SJCRH30 (cell line): ENCODE results near the gene ASF1B. TPM values are rescaled to one million over a fixed set of nuclear protein-coding genes. Genes with fewer than 3 reads are reported as not detected.
"Not testable (repeated sequence)": the region's sequence is repeated elsewhere in the genome, so short reads cannot be mapped to it uniquely, and the experiment has no call there.

ENCODE experiments used
- DNase-seq, 2 experiments: peaks; one replicate each; pipeline ENCODE4 v3.0.0-alpha.2; 2015 to 2020
- H3K27ac ChIP-seq: fragments of 250-450 bp; sonication (Bioruptor Pico); 2 replicates; pipeline ENCODE4 v1.5.1; 2020; ENCODE audit warnings: mild to moderate bottlenecking, moderate library complexity
- H3K27me3 ChIP-seq: fragments of 250-450 bp; sonication (Bioruptor Pico); 2 replicates; pipeline ENCODE4 v1.5.1; 2020; ENCODE audit warnings: mild to moderate bottlenecking, moderate library complexity
- H3K36me3 ChIP-seq: fragments of 250-450 bp; sonication (Bioruptor Pico); 2 replicates; pipeline ENCODE4 v1.5.1; 2020; ENCODE audit warnings: mild to moderate bottlenecking, moderate library complexity
- H3K4me1 ChIP-seq: fragments of 250-450 bp; sonication (Bioruptor Pico); 2 replicates; pipeline ENCODE4 v1.5.1; 2020; ENCODE audit warnings: mild to moderate bottlenecking, moderate library complexity
- H3K4me3 ChIP-seq: fragments of 250-450 bp; sonication (Bioruptor Pico); 2 replicates; pipeline ENCODE4 v1.5.1; 2020; ENCODE audit warnings: mild to moderate bottlenecking, moderate library complexity
- H3K9me3 ChIP-seq: fragments of 250-450 bp; sonication (Bioruptor Pico); replicated peaks from 2 replicates; pipeline ENCODE4 v1.5.1; 2020; ENCODE audit warnings: mild to moderate bottlenecking, moderate library complexity
- total RNA-seq: library from RNA; depleted of rRNA; stranded (reverse); fragments of >200 nt; shearing (Covaris generic); gene quantifications from 2 replicates; pipeline ENCODE4 v1.2.3, GENCODE V29; 2014; rRNA removed

The ASF1B gene
- 93.8 and 102 TPM in 2 replicates for total RNA-seq

- Histone ChIP-seq H3K4me3 (peak within 1 kb of the TSS; percentile 86), H3K27me3 (no peaks in the 10 kb centered on the region), H3K36me3 (peaks cover 14% of the 10 kb centered on the region), H3K9me3 (no peaks in the 10 kb centered on the region), H3K4me1 (peaks cover 8% of the 10 kb centered on the region), H3K27ac (peak within 1 kb of the TSS; percentile 70)
- peak; percentile 100 for DNase-seq
These were observed at the start of gene ASF1B for GRCh38 chr19:14136509-14137281. TSS of gene ASF1B (minus strand) at chr19:14136589. CDS start at chr19:14136456, 133 bp downstream.

- not testable (repeated sequence) for H3K36me3 ChIP-seq, H3K27me3 ChIP-seq, H3K9me3 ChIP-seq, H3K27ac ChIP-seq, H3K4me3 ChIP-seq, DNase-seq, H3K4me1 ChIP-seq
These were observed 49.3 kb upstream of the ASF1B start for GRCh38 chr19:14185691-14186090.

GRCh38 chr19:14185158-14185557 is 48.8 kb upstream of the ASF1B start:
- H3K9me3 ChIP-seq = no peaks in the 10 kb centered on the region
- DNase-seq = no peak
- no peaks in the 10 kb centered on the region for H3K27me3 ChIP-seq
- no peak overlapping the region for H3K4me3 ChIP-seq
- H3K4me1 ChIP-seq = no peaks in the 10 kb centered on the region
- no peak overlapping the region for H3K27ac ChIP-seq
- no peaks in the 10 kb centered on the region for H3K36me3 ChIP-seq

- no peaks in the 10 kb centered on the region for H3K36me3 ChIP-seq
- no peak overlapping the region for H3K4me3 ChIP-seq
- H3K4me1 ChIP-seq = no peaks in the 10 kb centered on the region
- no peaks in the 10 kb centered on the region for H3K27me3 ChIP-seq
- DNase-seq = no peak
- no peak overlapping the region for H3K27ac ChIP-seq
- H3K9me3 ChIP-seq = no peaks in the 10 kb centered on the region
These were observed 47.5 kb upstream of the ASF1B start for GRCh38 chr19:14183741-14184350.

- Histone ChIP-seq H3K4me3 (no peak overlapping the region), H3K9me3 (no peaks in the 10 kb centered on the region), H3K27me3 (no peaks in the 10 kb centered on the region), H3K27ac (no peak overlapping the region), H3K4me1 (no peaks in the 10 kb centered on the region), H3K36me3 (no peaks in the 10 kb centered on the region)
- no peak for DNase-seq
These were observed 46.1 kb upstream of the ASF1B start for GRCh38 chr19:14182476-14182875.

GRCh38 chr19:14181906-14182305 is 45.5 kb upstream of the ASF1B start:
- H3K36me3 ChIP-seq = no peaks in the 10 kb centered on the region
- no peaks in the 10 kb centered on the region for H3K9me3 ChIP-seq
- no peaks in the 10 kb centered on the region for H3K27me3 ChIP-seq
- DNase-seq = no peak
- no peak overlapping the region for H3K27ac ChIP-seq
- H3K4me3 ChIP-seq = no peak overlapping the region
- H3K4me1 ChIP-seq = no peaks in the 10 kb centered on the region

GRCh38 chr19:14181199-14181598 is 44.8 kb upstream of the ASF1B start:
- H3K36me3 ChIP-seq, H3K27ac ChIP-seq: not testable (repeated sequence)

GRCh38 chr19:14177496-14178074 is 41.2 kb upstream of the ASF1B start:
- H3K4me3 ChIP-seq = no peak overlapping the region
- no peaks in the 10 kb centered on the region for H3K4me1 ChIP-seq
- H3K27ac ChIP-seq = no peak overlapping the region
- no peak for DNase-seq
- H3K36me3 ChIP-seq = no peaks in the 10 kb centered on the region
- no peaks in the 10 kb centered on the region for H3K27me3 ChIP-seq
- H3K9me3 ChIP-seq = no peaks in the 10 kb centered on the region

More at GRCh38 chr19:14181199-14181598, 44.8 kb upstream of the ASF1B start:
- not testable (repeated sequence) for DNase-seq, H3K4me1 ChIP-seq, H3K27me3 ChIP-seq, H3K4me3 ChIP-seq, H3K9me3 ChIP-seq

GRCh38 chr19:14175351-14175792 is 39.0 kb upstream of the ASF1B start:
- no peak overlapping the region for H3K27ac ChIP-seq
- no peak for DNase-seq
- H3K9me3 ChIP-seq = no peaks in the 10 kb centered on the region
- H3K36me3 ChIP-seq = no peaks in the 10 kb centered on the region
- H3K4me1 ChIP-seq = no peaks in the 10 kb centered on the region
- H3K27me3 ChIP-seq = no peaks in the 10 kb centered on the region
- H3K4me3 ChIP-seq = no peak overlapping the region

GRCh38 chr19:14174883-14175282 is 38.5 kb upstream of the ASF1B start:
- Histone ChIP-seq H3K9me3 (no peaks in the 10 kb centered on the region), H3K4me1 (no peaks in the 10 kb centered on the region), H3K27me3 (no peaks in the 10 kb centered on the region), H3K4me3 (no peak overlapping the region), H3K27ac (no peak overlapping the region), H3K36me3 (no peaks in the 10 kb centered on the region; the same call in 1 of the 2 replicates)
- no peak for DNase-seq

- H3K4me1 ChIP-seq = peaks cover 22% of the 10 kb centered on the region
- no peaks in the 10 kb centered on the region for H3K9me3 ChIP-seq
- DNase-seq = no peak
- no peaks in the 10 kb centered on the region for H3K27me3 ChIP-seq
- no peak overlapping the region for H3K27ac ChIP-seq
- H3K4me3 ChIP-seq = no peak overlapping the region
- no peaks in the 10 kb centered on the region; the same call in 1 of the 2 replicates for H3K36me3 ChIP-seq
These were observed 32.6 kb upstream of the ASF1B start for GRCh38 chr19:14168993-14169392.

- Histone ChIP-seq H3K27me3 (no peaks in the 10 kb centered on the region), H3K27ac (no peak overlapping the region), H3K4me3 (no peak overlapping the region)
These were observed 32.0 kb upstream of the ASF1B start for GRCh38 chr19:14168259-14168972.

GRCh38 chr19:14167576-14168138 is 31.3 kb upstream of the ASF1B start:
- H3K27ac ChIP-seq = no peak overlapping the region
- H3K27me3 ChIP-seq = no peaks in the 10 kb centered on the region
- peak; percentile 38 to 42 for DNase-seq
- no peaks in the 10 kb centered on the region; the same call in 1 of the 2 replicates for H3K36me3 ChIP-seq
- no peaks in the 10 kb centered on the region for H3K9me3 ChIP-seq
- peaks cover 22% of the 10 kb centered on the region for H3K4me1 ChIP-seq
- H3K4me3 ChIP-seq = no peak overlapping the region

More at GRCh38 chr19:14168259-14168972, 32.0 kb upstream of the ASF1B start:
- Histone ChIP-seq H3K9me3 (no peaks in the 10 kb centered on the region), H3K36me3 (no peaks in the 10 kb centered on the region; the same call in 1 of the 2 replicates), H3K4me1 (peaks cover 22% of the 10 kb centered on the region)
- DNase-seq = no peak

- Histone ChIP-seq H3K27ac (no peak overlapping the region), H3K4me3 (no peak overlapping the region), H3K4me1 (peaks cover 22% of the 10 kb centered on the region), H3K9me3 (no peaks in the 10 kb centered on the region), H3K27me3 (no peaks in the 10 kb centered on the region), H3K36me3 (no peaks in the 10 kb centered on the region; the same call in 1 of the 2 replicates)
- DNase-seq = no peak
These were observed 30.7 kb upstream of the ASF1B start for GRCh38 chr19:14166999-14167575.
